ENCODE results near the gene ZNF697. TPM values are rescaled to one million over a fixed set of nuclear protein-coding genes. Genes with fewer than 3 reads are reported as not detected.
A peak's percentile ranks its signal among the peaks of the same experiment; 100 is the strongest.
"Not testable (repeated sequence)": the region's sequence is repeated elsewhere in the genome, so short reads cannot be mapped to it uniquely, and the experiment has no call there.

ZNF697 gene
- 0.07 TPM in 1 of 2 replicates, not detected in the other for total RNA-seq

DNA sequence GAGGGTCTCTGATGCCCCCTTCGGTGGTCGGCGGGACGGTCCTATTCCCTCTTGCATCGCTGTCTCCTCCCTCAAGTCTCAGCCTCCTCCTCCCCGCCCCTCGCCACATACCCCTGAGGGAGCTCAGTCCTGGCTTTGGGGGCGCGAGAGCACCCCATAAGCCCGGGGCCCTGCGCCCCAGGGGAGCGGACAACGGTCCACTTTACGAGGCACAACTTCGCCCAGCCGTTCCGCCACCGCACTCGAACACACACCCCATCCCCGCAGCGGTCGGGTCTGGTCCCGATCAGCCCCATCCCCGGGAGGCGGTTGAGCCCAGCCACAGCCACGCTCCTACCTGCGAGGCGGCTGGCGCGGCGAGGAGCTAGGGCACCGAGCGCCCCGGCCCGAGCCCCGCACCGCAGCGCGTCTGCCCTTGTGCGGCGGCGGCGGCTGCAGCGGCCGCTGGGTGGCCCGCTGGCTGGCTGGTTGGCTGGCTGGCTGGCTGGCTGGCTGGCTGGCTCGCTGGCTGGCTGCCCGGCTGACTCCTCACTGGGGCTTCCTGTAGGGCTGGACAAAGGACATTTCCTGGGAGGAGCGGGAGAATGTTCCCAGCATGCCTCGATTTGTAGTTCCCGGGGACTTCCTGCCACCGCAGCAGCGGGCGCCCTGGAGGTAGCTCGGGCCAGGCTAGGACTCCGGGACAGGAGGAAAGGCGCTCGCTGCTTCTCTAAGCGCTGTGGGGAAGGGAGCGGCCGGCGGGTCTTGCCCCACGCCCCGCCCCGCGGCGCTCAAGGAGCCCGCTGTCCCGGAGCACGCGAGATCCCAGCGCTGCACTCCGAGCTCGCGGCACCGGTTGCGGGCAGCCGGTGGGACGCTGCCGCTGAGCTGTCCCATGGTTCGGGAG, at the start of gene ZNF697:
Gene ZNF697 (minus strand): TSS at position 533 of the 886 bp plus-strand sequence. CDS start 22,166 bp downstream, outside the sequence.
- ChIA-PET CTCF (no interaction called here), POLR2A (no interaction called here)
- peaks cover 11% of the 10 kb centered on the region for H3K4me1 Mint-ChIP-seq
- peak; percentile 47 for ATAC-seq (ENCODE audit: low read depth)
- peak; percentile 17 for DNase-seq
- no peaks in the 10 kb centered on the region for H3K36me3 Mint-ChIP-seq (ENCODE audit: low read depth)
- TF ChIP-seq, protein P1, sequence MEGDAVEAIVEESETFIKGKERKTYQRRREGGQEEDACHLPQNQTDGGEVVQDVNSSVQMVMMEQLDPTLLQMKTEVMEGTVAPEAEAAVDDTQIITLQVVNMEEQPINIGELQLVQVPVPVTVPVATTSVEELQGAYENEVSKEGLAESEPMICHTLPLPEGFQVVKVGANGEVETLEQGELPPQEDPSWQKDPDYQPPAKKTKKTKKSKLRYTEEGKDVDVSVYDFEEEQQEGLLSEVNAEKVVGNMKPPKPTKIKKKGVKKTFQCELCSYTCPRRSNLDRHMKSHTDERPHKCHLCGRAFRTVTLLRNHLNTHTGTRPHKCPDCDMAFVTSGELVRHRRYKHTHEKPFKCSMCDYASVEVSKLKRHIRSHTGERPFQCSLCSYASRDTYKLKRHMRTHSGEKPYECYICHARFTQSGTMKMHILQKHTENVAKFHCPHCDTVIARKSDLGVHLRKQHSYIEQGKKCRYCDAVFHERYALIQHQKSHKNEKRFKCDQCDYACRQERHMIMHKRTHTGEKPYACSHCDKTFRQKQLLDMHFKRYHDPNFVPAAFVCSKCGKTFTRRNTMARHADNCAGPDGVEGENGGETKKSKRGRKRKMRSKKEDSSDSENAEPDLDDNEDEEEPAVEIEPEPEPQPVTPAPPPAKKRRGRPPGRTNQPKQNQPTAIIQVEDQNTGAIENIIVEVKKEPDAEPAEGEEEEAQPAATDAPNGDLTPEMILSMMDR (IDR thresholded peaks at IDR 0.05): no peak
- intact Hi-C loops (cut with micrococcal nuclease): no loop called here
- H3K27ac Mint-ChIP-seq: no peak within 1 kb of the TSS
- peaks cover 61% of the 10 kb centered on the region for H3K27me3 Mint-ChIP-seq
- no peaks in the 10 kb centered on the region for H3K9me3 Mint-ChIP-seq
- peak within 1 kb of the TSS; percentile 71 for H3K4me3 Mint-ChIP-seq

DNA sequence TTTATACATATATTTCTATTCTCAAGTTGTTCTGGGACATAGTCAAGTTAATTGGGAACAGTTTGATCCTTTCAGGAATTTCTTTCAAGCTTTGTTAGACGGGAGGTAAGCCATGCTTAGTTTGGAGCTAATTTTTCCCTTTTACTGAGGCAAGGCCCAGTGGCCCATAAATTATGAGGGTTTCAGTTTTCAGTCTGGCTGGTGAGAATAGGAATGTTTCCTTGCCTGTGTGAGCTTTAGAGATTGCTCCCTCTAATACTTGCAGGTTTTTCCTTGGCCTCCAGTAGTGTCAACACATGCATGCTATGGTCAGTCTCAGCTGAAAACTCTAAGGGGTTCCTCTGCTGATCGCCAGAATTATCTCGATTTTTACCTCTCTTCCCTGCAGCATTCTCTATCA, 49.5 kb upstream of the ZNF697 start:
- no peaks in the 10 kb centered on the region for H3K36me3 Mint-ChIP-seq (ENCODE audit: low read depth)
- no peak overlapping the region for H3K4me3 Mint-ChIP-seq
- intact Hi-C loops (cut with micrococcal nuclease): no loop called here
- H3K9me3 Mint-ChIP-seq: peaks cover 21% of the 10 kb centered on the region
- peaks cover 10% of the 10 kb centered on the region for H3K27me3 Mint-ChIP-seq
- DNase-seq (no peak), ATAC-seq (ENCODE audit: low read depth) (no peak)
- TF ChIP-seq, protein P1 (IDR thresholded peaks at IDR 0.05): no peak
- no peak overlapping the region for H3K27ac Mint-ChIP-seq
- ChIA-PET CTCF (no interaction called here), POLR2A (no interaction called here)
- no peaks in the 10 kb centered on the region for H3K4me1 Mint-ChIP-seq

DNA sequence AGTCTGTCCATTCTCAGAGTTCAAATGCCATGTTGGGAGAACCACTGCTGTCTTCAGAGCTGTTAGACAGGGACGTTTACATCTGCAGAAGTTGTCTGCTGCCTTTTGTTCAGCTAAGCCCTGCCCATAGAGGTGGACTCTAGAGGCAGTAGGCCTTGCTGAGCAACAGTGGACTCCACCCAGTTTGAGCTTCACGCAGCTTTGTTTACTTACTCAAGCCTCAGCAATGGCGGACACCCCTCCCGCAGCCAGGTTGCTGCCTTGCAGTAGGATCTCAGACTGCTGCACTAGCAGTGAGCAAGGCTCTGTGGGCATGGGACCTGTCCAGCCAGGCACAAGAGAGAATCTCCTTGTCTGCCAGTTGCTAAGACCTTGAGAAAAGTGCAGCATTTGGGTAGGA, 48.8 kb upstream of the ZNF697 start:
- H3K4me1 Mint-ChIP-seq; H3K27me3 Mint-ChIP-seq; CTCF ChIA-PET; DNase-seq; H3K36me3 Mint-ChIP-seq (ENCODE audit: low read depth); intact Hi-C loops (cut with micrococcal nuclease); H3K4me3 Mint-ChIP-seq; H3K27ac Mint-ChIP-seq; POLR2A ChIA-PET; ATAC-seq (ENCODE audit: low read depth): not testable (repeated sequence)
- peaks cover 16% of the 10 kb centered on the region for H3K9me3 Mint-ChIP-seq

DNA sequence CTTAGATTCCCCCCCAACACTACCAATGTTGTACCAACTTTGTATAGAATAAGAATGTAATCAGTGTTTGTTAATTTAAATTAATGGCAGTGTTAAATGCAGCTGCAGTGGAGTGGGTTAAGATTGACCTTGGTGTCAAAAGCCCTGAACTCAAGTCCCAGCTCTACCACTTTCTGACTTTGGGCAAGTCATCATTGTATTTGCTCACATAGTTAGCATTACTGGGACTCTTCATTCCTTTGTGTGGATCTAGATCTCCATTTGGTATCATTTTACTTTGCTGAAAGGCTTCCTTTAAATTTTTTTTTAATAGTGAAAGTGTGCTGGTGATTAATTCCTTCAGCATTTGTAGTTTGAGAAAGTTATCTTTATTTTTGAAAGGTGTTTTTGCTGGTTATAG, 41.4 kb upstream of the ZNF697 start:
- no peak for ATAC-seq (ENCODE audit: low read depth)
- ChIA-PET POLR2A (no interaction called here), CTCF (interaction anchor here (1.2 kb wide), 1 partner anchor 14 kb away, joined by 4 read pairs; no protein-coding TSS in a partner anchor)
- Mint-ChIP-seq H3K27ac (no peak overlapping the region), H3K36me3 (ENCODE audit: low read depth) (no peaks in the 10 kb centered on the region), H3K27me3 (no peaks in the 10 kb centered on the region), H3K9me3 (peaks cover 5% of the 10 kb centered on the region), H3K4me1 (no peaks in the 10 kb centered on the region), H3K4me3 (no peak overlapping the region)
- no peak for DNase-seq
- TF ChIP-seq, protein P1 (IDR thresholded peaks at IDR 0.05): no peak
- intact Hi-C loops (cut with micrococcal nuclease): no loop called here

DNA sequence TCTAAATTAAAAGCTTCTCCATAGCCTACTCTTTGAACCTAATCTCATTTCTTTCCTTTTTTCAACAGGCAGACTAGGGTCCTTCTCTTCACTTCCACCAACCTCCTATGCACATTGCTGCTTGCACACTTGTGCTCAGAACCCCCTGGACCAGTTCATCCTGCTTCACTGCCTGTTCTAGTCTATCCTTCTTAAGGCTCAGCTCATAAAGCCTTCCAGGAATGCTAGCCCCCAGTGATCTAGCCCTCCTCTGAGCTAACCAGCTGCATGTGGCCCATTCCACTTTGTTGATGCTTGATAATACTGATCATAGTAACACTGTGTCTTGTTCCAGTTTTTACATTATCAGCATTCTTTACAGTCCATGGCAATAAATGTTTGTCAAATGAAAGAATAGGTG, 40.7 kb upstream of the ZNF697 start:
- POLR2A ChIA-PET: no interaction called here
- no peak overlapping the region for H3K27ac Mint-ChIP-seq

More for the DNA sequence above, 40.7 kb upstream of the ZNF697 start:
- no peak for DNase-seq
- Mint-ChIP-seq H3K36me3 (ENCODE audit: low read depth) (no peaks in the 10 kb centered on the region), H3K4me1 (no peaks in the 10 kb centered on the region), H3K9me3 (peaks cover 5% of the 10 kb centered on the region), H3K27me3 (peaks cover 2% of the 10 kb centered on the region), H3K4me3 (no peak overlapping the region)
- CTCF ChIA-PET: interaction anchor here (1.2 kb wide), 1 partner anchor 14 kb away, joined by 4 read pairs; no protein-coding TSS in a partner anchor
- ATAC-seq (ENCODE audit: low read depth): no peak
- TF ChIP-seq, protein P1 (IDR thresholded peaks at IDR 0.05): no peak
- intact Hi-C loops (cut with micrococcal nuclease): no loop called here
